HTR-8/SVneo (cell line): ENCODE results near the gene KCTD8.

Source experiments
- DNase-seq: peaks from one replicate; pipeline ENCODE4 v3.0.0; 2011; ENCODE audit warnings: low spot score, mixed read lengths; ENCODE audit not compliant: insufficient read length
- FAIRE-seq: peaks from 2 replicates; lab custom pipeline; 2011; peaks lifted over from hg19 to GRCh38; lab: Jason Lieb, UNC

The KCTD8 gene

DNA sequence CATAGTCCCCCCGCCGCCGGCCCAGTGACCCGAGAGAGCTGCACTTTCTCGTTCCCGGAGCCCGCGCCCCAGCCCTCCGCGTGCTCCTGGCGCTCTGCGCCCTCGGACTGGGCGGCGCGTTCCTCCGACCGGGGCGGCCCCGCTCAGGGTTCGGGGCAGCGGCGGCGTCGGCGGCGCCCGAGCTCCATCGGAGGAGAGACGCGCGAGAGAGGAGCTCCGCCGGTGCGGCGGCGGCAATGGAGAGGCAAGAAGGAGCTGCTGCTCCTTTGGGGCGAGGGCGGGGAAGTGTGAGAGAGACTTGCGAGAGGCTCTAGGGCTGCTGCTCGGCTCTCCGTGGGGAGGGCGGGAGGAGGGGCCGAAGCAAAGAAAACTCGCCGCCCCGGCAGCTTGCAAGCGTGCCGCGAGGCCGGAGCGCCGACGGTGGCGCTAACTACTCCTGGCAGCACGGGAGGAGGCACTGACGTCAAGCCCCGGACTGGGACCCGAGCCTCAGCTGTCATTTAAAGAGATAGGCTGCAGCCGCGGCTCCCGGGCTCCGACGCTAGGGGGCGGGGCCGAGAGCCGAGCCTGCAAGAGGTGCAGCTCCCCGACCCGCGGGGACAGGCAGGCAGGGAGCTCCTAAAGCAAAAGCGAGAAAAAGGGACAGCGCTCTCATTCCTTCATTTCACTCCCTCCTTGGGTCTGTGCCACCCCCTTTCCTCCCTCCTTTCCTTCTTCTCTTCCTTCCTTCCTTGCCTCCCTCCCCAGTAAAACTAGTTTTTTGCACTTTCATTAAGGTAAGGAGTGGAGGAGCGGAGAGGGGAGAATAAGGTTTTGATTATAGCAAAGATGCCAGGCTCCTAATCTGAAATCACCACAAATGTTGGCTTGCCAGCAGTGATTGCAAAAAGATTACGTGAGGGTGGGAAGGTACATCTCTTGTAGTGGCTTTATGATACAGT, at the start of gene KCTD8:
Gene KCTD8, minus strand, starts transcription at position 289 of the 941 bp plus-strand sequence.
- no peak for FAIRE-seq
- peak; percentile 88 for DNase-seq

DNA sequence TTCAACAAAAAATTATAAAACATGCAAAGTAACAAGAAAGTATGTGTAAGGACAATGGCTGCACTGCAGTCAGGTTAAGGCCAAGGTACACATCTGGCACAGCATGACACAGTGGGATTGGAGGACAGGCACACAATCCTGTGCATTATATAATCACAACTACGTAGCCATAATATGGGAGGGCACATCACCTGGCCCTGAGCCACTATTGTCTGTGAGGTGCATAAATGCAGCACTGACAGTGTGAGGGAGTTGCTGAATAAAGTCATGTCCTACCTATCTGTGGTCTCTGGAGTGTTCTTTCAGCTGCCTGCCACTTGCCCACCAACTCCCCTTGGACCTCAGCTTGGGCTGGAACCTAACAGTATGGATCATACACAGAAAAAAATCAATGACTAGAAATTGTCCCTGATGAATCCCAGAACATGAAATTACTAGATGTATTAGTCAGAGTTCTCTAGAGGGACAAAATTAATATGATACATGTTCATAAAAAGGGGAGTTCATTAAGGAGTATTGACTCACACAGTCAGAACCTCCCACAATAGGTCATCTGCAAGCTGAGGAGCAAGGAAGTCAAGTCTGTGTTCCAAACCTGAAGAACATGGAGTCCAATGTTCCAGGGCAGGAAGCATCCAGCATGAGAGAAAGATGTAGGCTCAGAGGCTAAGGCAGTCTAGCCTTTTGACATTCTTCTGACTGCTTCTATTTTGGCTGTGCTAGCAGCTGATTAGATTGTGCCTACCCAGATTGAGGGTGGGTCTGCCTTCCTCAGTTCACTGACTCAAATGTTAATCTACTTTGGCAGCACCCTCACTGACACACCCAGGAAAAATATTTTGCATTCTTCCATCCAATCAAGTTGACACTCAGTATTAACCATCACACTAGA, 46.4 kb upstream of the KCTD8 start:
- FAIRE-seq = no peak
- no peak for DNase-seq

DNA sequence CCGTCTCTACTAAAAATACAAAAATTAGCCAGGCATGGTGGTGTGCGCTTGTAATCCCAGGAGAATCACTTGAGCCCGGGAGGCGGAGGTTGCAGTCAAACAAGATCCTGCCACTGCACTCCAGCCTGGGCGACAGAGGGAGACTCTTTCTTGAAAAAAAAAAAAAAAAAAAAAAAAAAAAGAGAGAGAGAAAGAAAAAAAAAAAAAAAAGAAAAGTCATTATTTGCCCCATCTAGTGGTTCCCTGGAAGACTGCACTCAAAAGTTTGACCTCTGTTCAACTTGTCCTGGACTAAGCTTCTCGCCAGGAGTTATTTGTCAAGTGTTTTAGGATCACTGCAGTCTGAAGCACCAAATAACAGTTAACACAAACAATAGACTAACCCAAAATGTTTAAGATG, 45.3 kb upstream of the KCTD8 start:
- FAIRE-seq (no peak), DNase-seq (peak; percentile 9)

DNA sequence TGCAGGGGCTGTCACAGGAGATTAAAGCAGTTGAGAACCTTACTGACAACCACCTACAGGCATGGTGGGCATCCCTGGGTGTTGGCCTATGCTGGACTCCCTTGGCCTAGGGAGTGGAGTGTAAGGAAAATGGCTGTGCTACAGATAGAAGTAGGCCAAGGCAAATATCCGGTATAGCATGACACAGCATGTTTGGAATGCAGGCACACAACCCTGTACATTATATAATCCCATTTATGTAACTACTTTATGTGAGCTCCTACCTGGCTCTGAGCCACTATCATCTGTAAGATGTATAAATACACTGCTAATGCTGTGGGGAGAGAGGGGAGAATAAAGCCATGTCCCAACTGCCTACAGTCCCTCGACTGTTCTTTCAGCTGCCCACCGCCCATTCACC, 38.7 kb upstream of the KCTD8 start:
- FAIRE-seq (no peak), DNase-seq (no peak)

DNA sequence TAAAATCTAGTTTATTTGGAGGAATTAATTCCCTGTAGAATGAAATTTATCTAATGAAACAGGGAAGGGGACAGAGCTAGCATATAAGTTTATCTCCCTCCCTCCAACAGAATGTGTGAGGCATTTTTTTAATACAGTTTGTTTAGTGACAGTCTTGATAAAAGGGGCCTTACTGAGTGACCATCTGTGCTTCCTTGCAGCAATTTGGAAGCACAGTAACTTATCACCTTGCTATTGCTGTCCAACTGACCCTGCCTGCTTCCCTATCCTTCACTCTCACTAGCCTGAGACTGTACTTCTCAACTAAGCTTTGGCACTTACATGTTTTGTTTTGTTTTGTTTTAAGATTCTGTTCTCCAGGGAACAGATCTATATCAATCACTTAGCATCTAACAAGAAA, 31.1 kb upstream of the KCTD8 start:
- DNase-seq (no peak), FAIRE-seq (no peak)

DNA sequence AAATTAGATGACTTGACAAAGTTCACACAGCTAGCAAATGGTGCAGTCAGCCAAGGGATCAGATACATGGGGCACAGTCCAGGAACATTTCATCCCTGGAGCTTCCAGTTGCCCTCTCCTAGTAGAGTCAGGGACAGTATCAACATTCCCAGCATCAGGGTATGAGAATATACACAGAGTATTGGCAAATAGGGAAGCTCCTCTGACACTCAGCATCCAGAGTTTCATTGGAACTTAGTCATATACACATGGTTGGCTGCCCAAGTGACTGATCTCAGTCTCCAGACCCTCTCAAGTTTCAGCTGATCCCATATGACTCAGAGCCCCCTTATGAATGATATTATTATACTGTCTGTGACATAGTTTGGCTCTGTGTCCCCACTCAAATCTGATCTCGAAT, 13.7 kb upstream of the KCTD8 start:
- FAIRE-seq (no peak), DNase-seq (no peak)

DNA sequence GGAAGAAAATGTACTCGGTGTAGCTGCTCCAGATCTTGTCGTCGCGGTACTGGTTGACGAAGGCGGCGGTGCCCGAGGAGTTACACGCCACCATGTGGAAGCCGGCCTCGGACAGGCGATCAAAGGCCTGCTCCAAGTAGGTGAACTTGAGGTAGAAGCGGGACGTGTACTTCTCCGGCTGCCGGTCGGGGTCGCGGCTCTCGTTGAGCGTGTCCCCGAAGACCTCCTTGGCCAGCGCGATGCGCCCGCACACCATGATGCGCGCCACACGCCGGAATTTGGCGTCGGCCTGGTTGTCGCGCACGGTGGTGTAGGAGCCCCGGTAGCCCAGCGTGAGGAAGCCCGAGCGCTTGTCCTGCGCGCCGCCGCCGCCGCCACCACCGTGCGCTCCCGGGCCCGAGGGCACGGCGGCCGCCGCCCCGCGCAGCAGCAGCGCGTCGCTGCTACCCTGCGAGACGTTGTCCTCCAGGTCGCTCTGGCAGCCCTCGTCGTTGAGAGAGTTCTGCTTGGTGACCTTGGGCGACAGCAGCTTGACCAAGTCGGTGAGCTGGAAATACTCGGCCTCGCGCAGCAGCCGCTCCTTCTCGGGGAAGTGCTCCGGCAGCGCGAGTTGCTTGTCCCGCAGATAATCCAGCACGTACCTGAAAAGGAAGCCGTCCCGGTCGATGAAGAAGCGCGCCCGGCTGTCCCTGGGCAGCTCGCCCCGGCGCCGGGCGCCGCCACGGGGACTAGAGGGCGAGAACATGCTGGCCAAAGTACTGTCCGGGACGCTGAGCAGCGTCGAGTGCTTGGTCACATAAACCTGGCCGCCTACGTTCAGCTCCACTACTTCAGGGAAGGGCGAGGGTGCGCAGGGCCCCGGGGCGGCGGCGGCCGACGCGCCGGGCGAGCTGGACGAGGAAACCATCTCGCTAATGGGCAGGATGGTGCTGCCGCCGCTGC, 775 bp downstream of the KCTD8 start:
- no peak for FAIRE-seq

DNA sequence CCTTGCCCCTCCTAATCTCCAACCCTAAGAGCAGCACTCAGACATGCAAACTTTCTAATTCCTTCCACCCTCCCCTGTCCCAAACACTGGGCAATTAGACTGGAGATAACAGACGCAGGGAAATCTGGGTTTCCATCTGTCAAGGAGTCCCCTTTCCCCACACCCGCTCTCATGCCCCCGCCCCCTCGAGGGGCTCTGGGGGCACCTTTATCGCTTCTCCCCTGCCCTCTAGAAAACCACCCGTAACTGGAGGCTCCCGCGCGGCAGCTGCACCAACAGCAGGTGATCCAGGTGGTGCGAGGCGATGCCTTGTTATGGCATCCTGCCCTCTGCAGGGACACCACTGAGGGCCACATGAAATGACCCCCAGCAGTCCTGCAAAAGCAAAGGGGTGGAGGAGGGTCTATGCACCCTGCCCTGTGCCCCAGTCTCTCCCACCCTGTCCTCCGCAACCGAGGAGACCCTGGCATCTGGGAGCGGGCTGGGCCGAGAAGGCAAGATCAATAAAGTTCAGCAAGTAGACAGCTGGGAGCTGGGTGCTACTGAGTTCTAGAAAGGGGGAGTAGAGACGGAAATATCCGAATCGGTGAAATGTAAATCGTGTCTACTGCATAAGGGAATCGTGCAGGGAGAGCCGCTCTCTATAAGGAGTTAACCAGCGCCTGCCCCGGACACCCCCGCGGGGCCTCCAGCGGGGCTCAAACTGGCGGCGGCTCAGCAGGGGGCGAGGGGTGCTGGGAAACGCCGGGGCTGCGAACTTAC, 1.6 kb downstream of the KCTD8 start:
- FAIRE-seq = no peak
- DNase-seq = no peak

More for the DNA sequence above, 775 bp downstream of the KCTD8 start:
- DNase-seq = no peak

DNA sequence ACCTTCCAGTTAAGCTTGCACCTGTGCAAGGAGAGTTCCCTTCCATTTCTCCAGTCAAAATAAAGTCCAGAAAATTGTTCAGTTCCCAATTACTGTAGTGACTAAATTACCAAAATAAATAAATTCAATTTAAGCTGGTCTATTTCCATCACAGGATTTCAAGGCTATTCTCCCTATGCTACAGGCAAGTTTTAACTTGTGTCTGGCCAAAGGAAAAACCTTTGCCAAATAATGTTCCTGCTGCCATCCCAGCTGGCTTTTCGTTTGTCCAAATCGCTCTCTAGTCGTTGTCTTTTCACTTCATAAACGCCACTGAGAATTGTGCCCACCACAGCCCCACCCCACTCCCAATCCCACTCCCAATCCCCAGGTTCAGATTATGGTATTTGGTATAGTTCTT, 2.4 kb downstream of the KCTD8 start:
- DNase-seq (no peak), FAIRE-seq (no peak)

DNA sequence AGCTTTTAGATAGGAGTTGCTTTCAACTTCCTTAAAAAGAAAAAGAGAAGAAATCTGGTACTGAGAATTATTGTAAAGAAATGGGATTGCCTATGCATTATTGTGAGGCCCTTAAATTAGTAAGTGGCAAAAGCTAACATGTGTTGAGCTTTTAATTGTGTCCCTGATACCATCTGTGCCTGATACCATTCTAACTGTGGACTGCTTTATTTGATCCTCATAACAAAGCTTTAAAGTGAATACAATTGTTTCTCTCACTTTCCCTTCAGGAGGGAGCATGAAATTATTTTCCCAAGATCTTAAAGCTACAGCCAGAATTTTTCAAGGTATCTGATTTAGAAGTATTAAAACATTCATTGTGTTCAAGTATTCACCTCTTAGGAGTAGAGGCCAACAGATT, 9.9 kb downstream of the KCTD8 start:
- FAIRE-seq = no peak
- no peak for DNase-seq

DNA sequence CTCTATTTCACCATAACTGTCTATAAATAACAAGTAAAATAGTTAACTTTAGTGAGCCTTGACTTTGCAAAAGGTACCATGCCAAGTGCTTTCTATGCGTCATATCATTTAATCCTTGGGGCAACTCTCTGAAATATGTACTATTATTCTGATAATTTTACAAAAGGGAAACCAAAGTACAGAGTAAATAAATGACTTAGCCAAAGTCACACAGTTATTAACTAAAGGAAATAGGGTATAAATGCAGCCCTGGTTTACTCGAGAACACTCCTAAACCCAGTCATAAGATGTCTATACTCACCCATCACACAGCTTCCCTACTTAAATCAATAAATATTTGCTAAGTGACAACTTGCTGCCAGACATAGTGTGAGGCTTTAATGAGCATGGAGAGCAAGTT, 14.4 kb downstream of the KCTD8 start:
- no peak for FAIRE-seq
- DNase-seq = no peak

DNA sequence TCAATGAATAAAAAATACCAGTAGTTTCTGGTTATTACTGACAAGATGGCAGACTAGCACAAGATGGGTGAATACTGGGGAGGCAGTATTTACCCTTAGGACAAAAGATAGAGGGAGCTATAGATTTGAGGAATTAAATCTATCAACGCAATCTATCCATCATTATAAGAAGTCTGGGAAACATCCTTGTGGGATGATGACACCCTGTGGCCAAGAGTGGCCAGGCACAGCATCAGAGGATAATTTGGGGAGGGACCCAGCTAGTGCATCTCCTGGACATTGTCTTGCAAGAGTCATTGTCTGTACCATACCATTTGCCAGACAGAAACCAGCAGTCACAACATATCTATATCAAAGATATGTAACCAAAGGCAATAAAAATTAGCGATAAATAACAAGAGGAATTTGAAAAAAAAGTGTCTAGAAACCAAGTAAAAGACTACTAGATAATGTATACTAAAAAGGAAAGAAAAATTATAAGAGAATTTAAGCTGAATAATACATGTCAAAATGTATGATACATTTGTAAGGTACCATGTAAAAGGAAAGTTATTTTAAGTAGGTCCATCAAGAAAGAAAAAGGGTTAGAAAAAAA, 22.9 kb downstream of the KCTD8 start:
- DNase-seq (no peak), FAIRE-seq (no peak)

DNA sequence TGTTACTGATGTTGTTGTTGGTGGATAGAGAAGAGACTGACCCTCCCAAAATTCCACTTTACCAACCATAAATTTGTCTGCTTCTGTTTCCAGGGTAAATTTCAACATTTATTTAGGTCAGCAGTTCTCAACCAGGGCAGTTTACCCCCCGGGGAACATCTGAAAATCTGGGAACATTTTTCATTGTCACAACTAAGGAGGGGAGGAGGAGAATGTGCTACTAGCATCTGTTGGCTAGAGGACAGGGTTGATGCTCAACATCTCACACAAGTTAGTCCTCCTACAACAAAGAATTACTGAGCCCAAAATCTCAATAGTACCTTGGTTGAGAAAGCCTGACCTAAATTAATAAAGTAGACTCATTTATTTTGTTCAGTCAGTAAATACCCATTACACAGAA, 25.7 kb downstream of the KCTD8 start:
- FAIRE-seq (no peak), DNase-seq (no peak)

DNA sequence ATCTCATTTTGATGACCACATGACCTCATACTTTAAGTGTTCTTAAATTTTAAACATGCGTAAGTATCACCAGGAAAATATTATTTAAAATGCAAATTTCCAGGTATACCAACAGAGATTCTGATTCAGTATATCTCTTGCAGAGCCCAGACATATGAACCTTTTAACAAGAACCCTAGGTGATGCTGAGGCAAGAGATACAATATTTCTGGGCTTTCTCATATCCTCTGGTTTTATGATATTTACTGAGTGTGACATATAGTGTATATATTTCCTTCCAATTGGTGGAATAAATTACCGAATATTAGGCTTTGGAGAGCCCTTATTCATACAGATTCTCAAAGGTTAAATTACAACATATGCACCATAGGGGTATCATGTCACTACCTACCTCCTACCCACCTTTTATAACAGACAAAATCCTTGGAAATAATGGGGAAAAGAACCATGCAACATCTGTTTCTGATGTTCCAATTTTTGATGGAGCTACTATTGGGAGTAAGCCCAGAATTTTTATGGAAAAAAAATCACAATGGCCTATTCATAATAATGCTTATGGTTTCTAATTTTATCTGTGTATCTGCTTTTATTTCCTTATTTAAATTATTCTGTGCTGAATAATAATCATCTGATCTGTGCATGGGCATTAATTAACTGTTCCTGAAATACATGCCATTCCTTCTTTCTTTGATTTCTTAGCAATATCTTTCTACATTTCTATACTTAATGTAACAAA, 27.1 kb downstream of the KCTD8 start:
- DNase-seq (no peak), FAIRE-seq (no peak)

DNA sequence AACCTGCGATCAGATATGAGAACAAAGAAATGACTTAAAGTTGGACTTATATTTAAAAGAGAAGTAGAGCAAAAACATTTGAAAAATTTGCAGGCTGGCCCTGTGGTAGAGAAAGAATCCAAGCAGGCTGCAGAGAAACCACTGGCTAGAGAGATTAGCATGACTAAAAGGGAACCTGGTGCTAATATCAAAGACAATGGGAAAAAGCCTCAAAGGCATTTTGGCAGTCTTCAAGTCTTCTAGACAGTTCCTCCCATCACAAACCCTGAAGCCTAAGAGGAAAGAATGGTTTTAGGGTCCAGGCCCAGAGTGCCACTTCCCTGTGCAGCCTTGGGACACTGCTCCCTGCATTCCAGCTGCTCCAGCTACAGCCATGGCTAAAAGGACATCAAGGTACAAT, 33.4 kb downstream of the KCTD8 start:
- no peak for DNase-seq
- FAIRE-seq = no peak

DNA sequence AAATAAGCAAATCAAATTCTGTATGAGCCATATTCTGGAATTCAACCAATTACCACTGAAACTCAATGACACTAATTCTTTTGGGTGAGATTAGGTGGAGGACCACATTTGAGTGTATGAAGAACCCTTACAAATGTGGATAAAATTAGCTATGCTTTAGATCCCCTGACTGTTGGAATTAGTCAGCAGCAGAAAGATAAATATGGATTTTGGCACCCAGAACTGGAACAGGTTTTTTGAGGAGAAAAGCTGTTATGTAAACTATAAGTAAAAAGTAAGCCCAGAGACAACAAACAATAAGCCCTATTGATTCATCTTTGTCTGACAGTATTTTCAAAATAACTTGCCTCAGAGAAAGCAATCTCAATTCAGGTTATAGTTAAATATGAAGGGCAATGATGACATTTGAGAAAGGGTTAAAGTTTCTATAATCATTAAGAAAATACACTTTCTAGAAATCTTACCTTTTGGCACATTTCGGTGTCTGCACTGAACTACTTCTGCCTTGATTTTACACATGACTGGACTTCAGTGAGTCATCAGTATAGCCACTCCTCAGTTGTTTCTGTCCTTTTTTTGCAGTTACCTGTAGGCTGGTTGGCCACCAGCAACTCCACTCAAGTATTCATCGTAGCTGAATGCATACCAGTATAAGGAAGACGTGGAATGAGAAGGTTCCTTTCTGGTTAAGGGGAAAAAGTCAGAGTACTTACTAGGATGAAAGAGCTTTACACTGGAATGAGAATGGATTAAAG, 80.0 kb downstream of the KCTD8 start:
- FAIRE-seq = no peak
- no peak for DNase-seq

DNA sequence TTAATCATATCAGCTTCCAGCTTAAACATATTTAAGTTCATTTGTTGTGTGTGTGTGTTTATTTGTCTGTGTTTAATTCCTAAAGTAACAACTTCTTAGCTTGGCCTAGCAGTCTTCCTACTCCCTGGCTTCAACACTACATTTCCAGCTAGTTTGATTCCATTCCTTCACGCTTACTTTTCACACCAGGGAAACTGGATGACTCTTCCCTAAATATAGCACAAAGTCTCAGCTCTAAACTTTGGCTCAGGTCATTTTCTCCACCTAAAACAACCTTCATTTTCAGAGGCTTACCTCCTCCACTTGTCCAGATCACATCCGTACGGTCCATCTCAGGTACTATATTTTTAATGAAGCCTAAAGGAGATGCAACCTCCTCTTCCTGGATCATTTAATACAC, 94.4 kb downstream of the KCTD8 start:
- DNase-seq (no peak), FAIRE-seq (no peak)

DNA sequence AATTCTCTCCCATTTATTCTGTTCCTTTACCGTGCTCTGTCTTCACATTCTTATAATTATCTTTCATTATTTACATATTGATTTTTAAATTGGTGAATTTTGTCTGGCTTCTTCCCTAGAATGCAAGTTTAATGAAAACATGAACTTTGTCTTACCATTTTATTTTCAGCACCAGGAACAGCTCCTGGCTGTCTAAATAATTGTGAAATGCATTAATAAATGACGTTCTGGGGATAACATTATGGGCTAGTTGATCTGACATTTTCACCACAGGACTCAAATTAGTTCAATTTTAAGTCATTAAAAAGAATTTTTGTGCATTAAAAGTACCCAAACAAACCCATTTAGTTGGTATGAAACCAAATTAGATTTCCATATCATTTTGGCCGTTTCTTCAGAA, 97.5 kb downstream of the KCTD8 start:
- no peak for FAIRE-seq

More for the DNA sequence above, 97.5 kb downstream of the KCTD8 start:
- no peak for DNase-seq
